Mesendoderm (in vitro differentiated cells): ENCODE results near the gene LRP1.

ENCODE experiments used
- DNase-seq: peaks from one replicate; pipeline ENCODE4 v3.0.0; 2013
- H2AK5ac ChIP-seq: 2 replicates; pipeline ENCODE4 v1.6.1; 2013; ENCODE audit warnings: low read length, inconsistent platforms
- H2BK120ac ChIP-seq: 2 replicates; pipeline ENCODE4 v1.6.1; 2013; ENCODE audit warnings: low read depth, mild to moderate bottlenecking, low read length, moderate library complexity, mixed read lengths
- H2BK15ac ChIP-seq: replicated peaks from 2 replicates; pipeline ENCODE4 v1.6.1; 2013; ENCODE audit warnings: low read depth, mild to moderate bottlenecking, moderate library complexity
- H2BK5ac ChIP-seq: 2 replicates; pipeline ENCODE4 v1.6.1; 2013; ENCODE audit warnings: low read length, inconsistent platforms
- H3K18ac ChIP-seq: 2 replicates; pipeline ENCODE4 v1.6.1; 2013; ENCODE audit warnings: mild to moderate bottlenecking, low read length, mixed read lengths
- H3K23ac ChIP-seq: one replicate; pipeline ENCODE4 v1.6.1; 2013; ENCODE audit warnings: low read length
- H3K27ac ChIP-seq: 2 replicates; pipeline ENCODE4 v1.5.1; 2013; ENCODE audit warnings: low read depth, mild to moderate bottlenecking, inconsistent platforms, low read length, moderate library complexity
- H3K27me3 ChIP-seq: 2 replicates; pipeline ENCODE4 v1.6.1; 2013; ENCODE audit warnings: low read length, control low read depth, mild to moderate bottlenecking, inconsistent platforms; ENCODE audit not compliant: insufficient read depth, poor library complexity
- H3K36me3 ChIP-seq: 2 replicates; pipeline ENCODE4 v1.6.1; 2013; ENCODE audit warnings: low read length, inconsistent platforms; ENCODE audit not compliant: control insufficient read depth, insufficient read depth
- H3K4ac ChIP-seq: one replicate; pipeline ENCODE4 v1.6.1; 2013; ENCODE audit warnings: low read depth, mild to moderate bottlenecking, low read length, moderate library complexity
- H3K4me1 ChIP-seq: 2 replicates; pipeline ENCODE4 v1.6.1; 2013; ENCODE audit warnings: low read depth, low read length, inconsistent platforms; ENCODE audit not compliant: control insufficient read depth
- H3K4me2 ChIP-seq: 2 replicates; pipeline ENCODE4 v1.6.1; 2013; ENCODE audit warnings: low read length
- H3K4me3 ChIP-seq: 2 replicates; pipeline ENCODE4 v1.5.1; 2013; ENCODE audit warnings: mild to moderate bottlenecking, low read length
- H3K56ac ChIP-seq: one replicate; pipeline ENCODE4 v1.6.1; 2013; ENCODE audit warnings: low read length
- H3K79me1 ChIP-seq: 2 replicates; pipeline ENCODE4 v1.6.1; 2013; ENCODE audit warnings: low read length, inconsistent platforms
- H3K79me2 ChIP-seq: 2 replicates; pipeline ENCODE4 v1.6.1; 2013; ENCODE audit warnings: mild to moderate bottlenecking, low read length; ENCODE audit not compliant: control insufficient read depth, insufficient read depth
- H3K9ac ChIP-seq: 2 replicates; pipeline ENCODE4 v1.6.1; 2013; ENCODE audit warnings: low read length, inconsistent platforms
- H4K5ac ChIP-seq: one replicate; pipeline ENCODE4 v1.6.1; 2013; ENCODE audit warnings: low read length
- H4K8ac ChIP-seq: one replicate; pipeline ENCODE4 v1.6.1; 2013; ENCODE audit warnings: low read depth, mild to moderate bottlenecking, control low read depth, low read length, moderate library complexity
- WGBS: extraction: QIAGEN DNeasy Blood & Tissue Kit; methylation state at CpG from one replicate; pipeline ENCODE4 v1.1.7; 2013; ENCODE audit warnings: low lambda C conversion rate, missing lambda C conversion rate; ENCODE audit not compliant: insufficient coverage; ENCODE audit errors: extremely low coverage; 5-methylcytosine and 5-hydroxymethylcytosine counted together

LRP1 gene

GRCh38 chr12:57209916-57210315, 81.6 kb downstream of the LRP1 start:
- Histone ChIP-seq H3K23ac (no peak overlapping the region), H3K4me2 (no peak overlapping the region), H4K8ac (no peak overlapping the region), H3K36me3 (peaks cover 8% of the 10 kb centered on the region), H2BK15ac (no peak overlapping the region), H3K18ac (no peak overlapping the region), H2AK5ac (no peak overlapping the region), H3K27me3 (peaks cover 1% of the 10 kb centered on the region), H3K4me1 (no peaks in the 10 kb centered on the region), H3K4ac (no peak overlapping the region), H2BK5ac (no peak overlapping the region), H4K5ac (no peak overlapping the region), H2BK120ac (no peak overlapping the region), H3K4me3 (no peak overlapping the region), H3K79me1 (no peaks in the 10 kb centered on the region), H3K56ac (no peak overlapping the region), H3K27ac (no peak overlapping the region), H3K79me2 (no peaks in the 10 kb centered on the region), H3K9ac (no peak overlapping the region)
- no peak for DNase-seq
- WGBS, result no CpG with 5 or more reads among the region's 8 CpGs

DNA sequence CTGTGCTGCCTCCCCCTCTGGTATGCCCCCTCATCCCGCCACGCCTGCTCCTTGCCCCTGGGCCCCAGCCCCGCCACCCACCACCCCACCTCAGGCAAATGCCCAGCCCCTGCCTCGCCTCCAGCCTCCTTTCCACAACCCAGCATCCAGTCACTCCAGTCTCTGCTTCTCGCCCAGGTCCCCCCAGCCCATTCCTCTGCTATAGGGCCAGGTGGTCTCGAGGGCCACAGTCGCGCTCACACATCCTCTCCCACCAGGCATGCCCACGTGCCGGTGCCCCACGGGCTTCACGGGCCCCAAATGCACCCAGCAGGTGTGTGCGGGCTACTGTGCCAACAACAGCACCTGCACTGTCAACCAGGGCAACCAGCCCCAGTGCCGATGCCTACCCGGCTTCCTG, 82.2 kb downstream of the LRP1 start:
- no peaks in the 10 kb centered on the region for H3K79me2 ChIP-seq
- H3K27me3 ChIP-seq, result peaks cover 6% of the 10 kb centered on the region
- H2BK5ac ChIP-seq, result no peak overlapping the region
- H3K36me3 ChIP-seq, result peaks cover 6% of the 10 kb centered on the region
- no peak for DNase-seq
- H3K4me2 ChIP-seq, result no peak overlapping the region
- no peak overlapping the region for H3K9ac ChIP-seq
- H3K4me1 ChIP-seq, result no peaks in the 10 kb centered on the region
- H3K56ac ChIP-seq, result no peak overlapping the region
- H3K18ac ChIP-seq, result no peak overlapping the region
- H4K5ac ChIP-seq, result no peak overlapping the region
- no peak overlapping the region for H2BK15ac ChIP-seq
- H3K23ac ChIP-seq, result no peak overlapping the region
- H3K79me1 ChIP-seq, result no peaks in the 10 kb centered on the region
- no peak overlapping the region for H3K4ac ChIP-seq
- no peak overlapping the region for H4K8ac ChIP-seq
- H2AK5ac ChIP-seq, result no peak overlapping the region
- H3K27ac ChIP-seq, result no peak overlapping the region
- no CpG with 5 or more reads among the region's 15 CpGs for WGBS
- H2BK120ac ChIP-seq, result no peak overlapping the region
- H3K4me3 ChIP-seq, result no peak overlapping the region

DNA sequence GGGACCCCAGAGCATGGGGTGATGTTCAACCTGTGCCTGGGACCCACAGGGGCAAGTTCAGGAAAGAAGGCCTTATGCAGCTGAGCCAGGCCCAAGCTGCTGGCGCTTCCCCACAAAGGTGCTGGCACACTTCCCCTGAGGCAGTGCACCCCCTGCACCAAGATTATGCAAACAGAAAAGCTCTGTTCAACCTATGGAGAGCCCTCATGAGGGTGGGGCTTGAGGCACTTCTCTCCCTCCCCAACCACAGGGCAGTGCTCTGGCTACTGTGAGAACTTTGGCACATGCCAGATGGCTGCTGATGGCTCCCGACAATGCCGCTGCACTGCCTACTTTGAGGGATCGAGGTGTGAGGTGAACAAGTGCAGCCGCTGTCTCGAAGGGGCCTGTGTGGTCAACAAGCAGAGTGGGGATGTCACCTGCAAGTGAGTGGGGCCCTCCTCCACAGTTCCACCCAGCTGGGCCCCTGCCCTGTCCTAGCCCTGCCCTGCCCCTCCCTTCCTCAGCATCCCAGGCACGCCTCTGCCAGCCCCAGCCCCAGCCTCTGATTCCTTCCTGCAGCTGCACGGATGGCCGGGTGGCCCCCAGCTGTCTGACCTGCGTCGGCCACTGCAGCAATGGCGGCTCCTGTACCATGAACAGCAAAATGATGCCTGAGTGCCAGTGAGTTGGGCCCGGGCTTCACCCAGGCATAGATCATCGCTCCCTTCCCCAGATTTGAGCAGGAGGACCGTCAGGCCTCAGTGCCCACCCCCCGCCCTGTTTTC, 82.8 kb downstream of the LRP1 start:
- H3K79me2 ChIP-seq, result no peaks in the 10 kb centered on the region
- H2BK15ac ChIP-seq, result no peak overlapping the region
- no peak overlapping the region for H3K9ac ChIP-seq
- no peaks in the 10 kb centered on the region for H3K4me1 ChIP-seq
- no peak overlapping the region for H3K4me2 ChIP-seq
- no peak overlapping the region for H2AK5ac ChIP-seq
- no CpG with 5 or more reads among the region's 16 CpGs for WGBS
- no peak overlapping the region for H3K23ac ChIP-seq
- H3K27ac ChIP-seq, result no peak overlapping the region
- peaks cover 10% of the 10 kb centered on the region for H3K27me3 ChIP-seq
- H3K18ac ChIP-seq, result no peak overlapping the region
- no peak overlapping the region for H3K4ac ChIP-seq
- no peak overlapping the region for H2BK120ac ChIP-seq
- peaks cover 2% of the 10 kb centered on the region for H3K36me3 ChIP-seq
- H4K5ac ChIP-seq, result no peak overlapping the region
- no peak overlapping the region for H2BK5ac ChIP-seq
- DNase-seq, result no peak
- no peak overlapping the region for H4K8ac ChIP-seq
- H3K56ac ChIP-seq, result no peak overlapping the region
- H3K4me3 ChIP-seq, result no peak overlapping the region
- no peaks in the 10 kb centered on the region for H3K79me1 ChIP-seq

GRCh38 chr12:57211791-57212700, 83.8 kb downstream of the LRP1 start:
- Histone ChIP-seq H3K27me3 (peaks cover 12% of the 10 kb centered on the region), H3K4ac (no peak overlapping the region), H3K23ac (no peak overlapping the region), H3K36me3 (peaks cover 2% of the 10 kb centered on the region), H2BK5ac (no peak overlapping the region), H2BK15ac (no peak overlapping the region), H3K27ac (no peak overlapping the region), H2BK120ac (no peak overlapping the region), H3K56ac (no peak overlapping the region), H4K8ac (no peak overlapping the region), H3K9ac (no peak overlapping the region), H3K4me2 (no peak overlapping the region), H3K4me3 (no peak overlapping the region), H2AK5ac (no peak overlapping the region), H3K18ac (no peak overlapping the region), H4K5ac (no peak overlapping the region), H3K79me2 (no peaks in the 10 kb centered on the region), H3K79me1 (no peaks in the 10 kb centered on the region), H3K4me1 (no peaks in the 10 kb centered on the region)
- DNase-seq, result no peak
- no CpG with 5 or more reads among the region's 27 CpGs for WGBS

GRCh38 chr12:57212701-57213057, 84.4 kb downstream of the LRP1 start:
- Histone ChIP-seq H3K79me2 (no peaks in the 10 kb centered on the region), H3K36me3 (peaks cover 2% of the 10 kb centered on the region), H3K27me3 (peaks cover 17% of the 10 kb centered on the region), H3K4me3 (no peak overlapping the region), H3K4me1 (no peaks in the 10 kb centered on the region), H3K23ac (no peak overlapping the region), H4K8ac (no peak overlapping the region), H2BK15ac (no peak overlapping the region), H3K9ac (no peak overlapping the region), H2AK5ac (no peak overlapping the region), H3K4me2 (no peak overlapping the region), H3K27ac (no peak overlapping the region), H2BK5ac (no peak overlapping the region), H3K4ac (no peak overlapping the region), H3K56ac (no peak overlapping the region), H3K18ac (no peak overlapping the region), H3K79me1 (no peaks in the 10 kb centered on the region), H4K5ac (no peak overlapping the region), H2BK120ac (no peak overlapping the region)
- no CpG with 5 or more reads among the region's 7 CpGs for WGBS
- DNase-seq, result peak; percentile 41
